Thyroid gland (tissue), 4 donors: ENCODE measurements around the gene ZNHIT1. TPM values are rescaled to one million over a fixed set of nuclear protein-coding genes. Genes with fewer than 3 reads are reported as not detected.

ENCODE experiments used
- DNase-seq, 2 donors: peaks; one replicate each; pipeline ENCODE4 v3.0.0-alpha.2; 2019
- H3K27ac ChIP-seq, 3 donors: fragments of 200-600 bp; sonication (generic); 1 replicate in 2 of 3; 2 replicates in 1 of 3; pipeline ENCODE4 v1.5.1; 2016 to 2019; ENCODE audit warnings: mild to moderate bottlenecking in 1 of 3, moderate library complexity in 1 of 3
- H3K27me3 ChIP-seq: fragments of 200-600 bp; sonication (generic); one replicate; pipeline ENCODE4 v1.5.1; 2019
- H3K36me3 ChIP-seq, 2 donors: fragments of 200-600 bp; sonication (generic); one replicate each; pipeline ENCODE4 v1.5.1; 2016 to 2019
- H3K4me1 ChIP-seq, 2 donors: fragments of 200-600 bp; sonication (generic); one replicate each; pipeline ENCODE4 v1.5.1; 2017 to 2019
- H3K4me3 ChIP-seq, 3 donors: fragments of 200-600 bp; sonication (generic); replicated peaks in 1 of 3; 1 replicate in 2 of 3; 2 replicates in 1 of 3; pipeline ENCODE4 v1.5.1; 2016; ENCODE audit warnings: mild to moderate bottlenecking in 1 of 3
- H3K9me3 ChIP-seq: fragments of 200-600 bp; sonication (generic); one replicate; pipeline ENCODE4 v1.5.1; 2017
- CTCF ChIP-seq, 6 experiments: fragments of 200-600 bp in 3 of 6; fragments of 450-650 bp in 3 of 6; sonication (generic) in 3 of 6; IDR thresholded peaks; one replicate each; pipeline ENCODE4 v1.5.1; 2016 to 2019; ENCODE audit warnings: antibody characterized with exemption in 6 of 6, mild to moderate bottlenecking in 2 of 6, inconsistent platforms in 1 of 6, moderate library complexity in 1 of 6
- POLR2A ChIP-seq, 2 donors: fragments of 450-650 bp; IDR thresholded peaks; one replicate each; pipeline ENCODE4 v1.6.1; 2017; ENCODE audit warnings: antibody characterized with exemption in 2 of 2, mild to moderate bottlenecking in 2 of 2, moderate library complexity in 1 of 2
- WGBS, 2 donors: methylation state at CpG; one replicate each; pipeline ENCODE4 v1.1.5; 2017; 5-methylcytosine and 5-hydroxymethylcytosine counted together
- intact Hi-C: fragments of 100-400 bp; cut with DNase I; formaldehyde crosslinking; loops from one replicate; pipeline ENCODE4 v1.15.1; 2023
- total RNA-seq, 4 donors: library from RNA; depleted of rRNA; stranded (reverse); fragments of >200 nt; gene quantifications; one replicate each; pipeline ENCODE4 v1.2.3, GENCODE V29; 2016

Gene ZNHIT1
- total RNA-seq, 4 donors from 2014 or later = 71.5 to 141 (median 107) TPM

DNA sequence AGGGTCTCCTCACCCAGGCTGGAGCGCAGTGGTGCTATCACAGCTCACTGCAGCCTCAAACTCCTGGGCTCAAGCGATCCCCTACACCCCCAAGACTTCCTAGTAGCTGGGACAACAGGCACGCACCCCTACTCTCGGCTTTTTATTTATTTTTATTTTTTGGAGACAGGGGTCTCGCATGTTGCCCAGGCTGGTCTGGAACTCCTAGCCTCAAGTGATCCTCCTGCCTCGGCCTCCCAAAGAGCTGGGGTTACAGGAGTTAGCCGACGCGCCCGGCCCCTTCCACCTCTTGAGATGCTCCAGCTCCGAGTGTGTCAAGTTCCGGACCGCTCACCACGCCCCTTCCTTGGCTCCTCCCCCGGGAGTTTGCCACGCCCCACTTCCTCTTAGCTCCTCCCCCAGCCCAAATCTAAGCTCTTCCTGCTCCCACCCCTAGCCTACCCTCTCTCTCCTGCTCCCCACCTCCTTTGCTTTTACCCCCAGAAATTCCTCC, 44.2 kb upstream of the ZNHIT1 start:
- TF ChIP-seq POLR2A (IDR thresholded peaks at IDR 0.05) (no peak), CTCF (IDR thresholded peaks at IDR 0.05) (no peak)
- H3K36me3 ChIP-seq = no peaks in the 10 kb centered on the region
- WGBS, 2 donors = 4 to 7% methylated on average over 16 of the region's 16 CpGs
- peak overlapping the region in 1 of 3 donors; percentile 22 for H3K4me3 ChIP-seq
- peaks cover 22 to 40% of the 10 kb centered on the region in 2 donors for H3K4me1 ChIP-seq
- H3K27me3 ChIP-seq = peaks cover 33% of the 10 kb centered on the region
- intact Hi-C loops = no loop called here
- peak; percentile 39 to 51 for DNase-seq
- H3K27ac ChIP-seq = peak overlapping the region in 1 of 3 donors; percentile 38
- no peaks in the 10 kb centered on the region for H3K9me3 ChIP-seq

GRCh38 chr7:101174322-101174854, 43.6 kb upstream of the ZNHIT1 start:
- H3K4me3 ChIP-seq = no peak overlapping the region
- no peak overlapping the region for H3K27ac ChIP-seq
- WGBS, 2 donors = 11 to 16% methylated on average over 13 to 16 of the region's 28 CpGs
- intact Hi-C loops = no loop called here
- DNase-seq = no peak
- peaks cover 38% of the 10 kb centered on the region for H3K27me3 ChIP-seq
- H3K4me1 ChIP-seq = peaks cover 22 to 44% of the 10 kb centered on the region in 2 donors
- TF ChIP-seq POLR2A (IDR thresholded peaks at IDR 0.05) (no peak), CTCF (IDR thresholded peaks at IDR 0.05) (no peak)
- no peaks in the 10 kb centered on the region for H3K36me3 ChIP-seq
- no peaks in the 10 kb centered on the region for H3K9me3 ChIP-seq

DNA sequence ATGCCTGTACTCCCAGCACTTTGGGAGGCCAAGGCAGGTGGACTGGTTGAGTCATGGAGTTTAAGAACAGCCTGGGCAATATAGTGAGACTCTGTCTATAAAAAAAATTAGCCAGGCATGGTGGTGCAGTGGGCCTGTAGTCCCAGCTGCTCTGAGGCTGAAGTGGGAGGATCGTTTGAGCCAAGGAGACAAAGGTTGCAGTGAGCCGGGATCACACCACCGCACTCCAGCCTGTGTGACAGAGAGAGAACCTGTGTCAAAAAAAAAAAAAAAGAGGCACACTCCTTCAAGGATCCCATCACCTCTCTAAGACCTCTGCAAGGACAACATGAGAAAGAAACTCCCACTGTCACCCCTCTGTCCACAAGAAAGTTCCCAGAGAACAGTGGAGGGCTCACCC, 42.3 kb upstream of the ZNHIT1 start:
- no peaks in the 10 kb centered on the region for H3K36me3 ChIP-seq
- H3K4me1 ChIP-seq = peaks cover 22 to 43% of the 10 kb centered on the region in 2 donors
- no peak for DNase-seq
- 28 to 57% methylated on average over 3 of the region's 3 CpGs for WGBS, 2 donors
- no peaks in the 10 kb centered on the region for H3K9me3 ChIP-seq
- intact Hi-C loops = no loop called here
- peaks cover 46% of the 10 kb centered on the region for H3K27me3 ChIP-seq
- TF ChIP-seq CTCF (IDR thresholded peaks at IDR 0.05) (no peak), POLR2A (IDR thresholded peaks at IDR 0.05) (no peak)
- no peak overlapping the region for H3K27ac ChIP-seq
- H3K4me3 ChIP-seq = no peak overlapping the region

GRCh38 chr7:101177644-101178043, 40.3 kb upstream of the ZNHIT1 start:
- WGBS, 2 donors = 72 to 82% methylated on average over 2 of the region's 2 CpGs
- intact Hi-C loops = no loop called here

More at GRCh38 chr7:101177644-101178043, 40.3 kb upstream of the ZNHIT1 start:
- no peaks in the 10 kb centered on the region for H3K9me3 ChIP-seq
- no peak for TF ChIP-seq CTCF (IDR thresholded peaks at IDR 0.05)
- no peak for TF ChIP-seq POLR2A (IDR thresholded peaks at IDR 0.05)
- H3K4me3 ChIP-seq = no peak overlapping the region
- no peaks in the 10 kb centered on the region for H3K36me3 ChIP-seq
- DNase-seq = no peak
- H3K27me3 ChIP-seq = peaks cover 35% of the 10 kb centered on the region
- no peak overlapping the region for H3K27ac ChIP-seq
- H3K4me1 ChIP-seq = peaks cover 14 to 29% of the 10 kb centered on the region in 2 donors
